GM19193 (cell line): ENCODE measurements around the gene LGALS7.

Experiments
- POLR2A ChIP-seq: IDR thresholded peaks from 4 replicates; pipeline ENCODE4 v1.6.1; 2011; ENCODE audit not compliant: insufficient read depth, insufficient read length; ENCODE audit errors: extremely low read depth

LGALS7 gene

GRCh38 chr19:38773469-38774177, at the start of gene LGALS7:
LGALS7 (minus strand) TSS chr19:38773517; CDS start chr19:38773492, 25 bp downstream.
- TF ChIP-seq POLR2A, result no peak

GRCh38 chr19:38819231-38819920, 46.1 kb upstream of the LGALS7 start:
- TF ChIP-seq POLR2A, result no peak

GRCh38 chr19:38817081-38817480, 43.8 kb upstream of the LGALS7 start:
- TF ChIP-seq POLR2A, result no peak

GRCh38 chr19:38816131-38816750, 42.9 kb upstream of the LGALS7 start:
- no peak for TF ChIP-seq POLR2A

- TF ChIP-seq POLR2A, result no peak
Observed at GRCh38 chr19:38815059-38816001, 42.0 kb upstream of the LGALS7 start.

- no peak for TF ChIP-seq POLR2A
Observed at GRCh38 chr19:38813323-38813722, 40.0 kb upstream of the LGALS7 start.

- TF ChIP-seq POLR2A, result no peak
Observed at GRCh38 chr19:38812841-38813320, 39.6 kb upstream of the LGALS7 start, which contains the start of gene LGALS4. LGALS4 (minus strand) TSS chr19:38812945; CDS start chr19:38812886, 59 bp downstream.

GRCh38 chr19:38812009-38812840, 38.9 kb upstream of the LGALS7 start:
- no peak for TF ChIP-seq POLR2A

- no peak for TF ChIP-seq POLR2A
Observed at GRCh38 chr19:38809592-38810252, 36.4 kb upstream of the LGALS7 start.

GRCh38 chr19:38808741-38809140, 35.4 kb upstream of the LGALS7 start:
- TF ChIP-seq POLR2A, result no peak

- no peak for TF ChIP-seq POLR2A
Observed at GRCh38 chr19:38806371-38806770, 33.1 kb upstream of the LGALS7 start.

GRCh38 chr19:38805180-38805579, 31.9 kb upstream of the LGALS7 start:
- TF ChIP-seq POLR2A, result no peak

GRCh38 chr19:38803543-38803942, 30.2 kb upstream of the LGALS7 start:
- TF ChIP-seq POLR2A, result no peak

- TF ChIP-seq POLR2A, result no peak
Observed at GRCh38 chr19:38801359-38802095, 28.2 kb upstream of the LGALS7 start.
